ENCODE measurements around the gene HLA-DPA1. TPM values are rescaled to one million over a fixed set of nuclear protein-coding genes. Genes with fewer than 3 reads are reported as not detected.

Gene HLA-DPA1
- total RNA-seq, 1 experiment from 2014 or later: 0.69 TPM

GRCh38 chr6:33104887-33105286 lies 31.4 kb upstream of the HLA-DPA1 start:
- in situ Hi-C loops (cut with HindIII; ENCODE audit: low pct_unique_long_range_greater_than_20kb, low sequenced_read_pairs) (no loop called here), intact Hi-C loops (cut with micrococcal nuclease; ENCODE audit: unreplicated experiment) (no loop called here)
- Histone ChIP-seq H3K27me3 (ENCODE audit: control insufficient read depth, insufficient read depth, low read length) (peaks cover 19% of the 10 kb centered on the region), H3K27ac (ENCODE audit: low read length) (no peak overlapping the region), H3K4me1 (ENCODE audit: control insufficient read depth, insufficient read depth, low read length) (no peaks in the 10 kb centered on the region), H3K9me3 (ENCODE audit: control insufficient read depth, insufficient read depth, low read depth, low read length) (peaks cover 4% of the 10 kb centered on the region; the same call in 1 of the 2 replicates), H3K4me3 (ENCODE audit: low read depth in 2 of 2, low read length in 2 of 2) (no peak overlapping the region), H3K36me3 (ENCODE audit: control insufficient read depth, insufficient read depth, low read length) (no peaks in the 10 kb centered on the region)
- TF ChIP-seq REST (IDR thresholded peaks at IDR 0.05; ENCODE audit: insufficient read depth in 1 of 2, low read depth in 2 of 2, low read length in 1 of 2) (no peak), TCF7L2 (IDR thresholded peaks at IDR 0.05; ENCODE audit: low read depth, low read length) (no peak), POLR2AphosphoS5 (IDR thresholded peaks at IDR 0.05; ENCODE audit: low read depth, low read length) (no peak), SIN3A (IDR thresholded peaks at IDR 0.05; ENCODE audit: borderline replicate concordance, insufficient read depth, low read depth, low read length) (no peak)
- TF ChIP-seq, protein P1, sequence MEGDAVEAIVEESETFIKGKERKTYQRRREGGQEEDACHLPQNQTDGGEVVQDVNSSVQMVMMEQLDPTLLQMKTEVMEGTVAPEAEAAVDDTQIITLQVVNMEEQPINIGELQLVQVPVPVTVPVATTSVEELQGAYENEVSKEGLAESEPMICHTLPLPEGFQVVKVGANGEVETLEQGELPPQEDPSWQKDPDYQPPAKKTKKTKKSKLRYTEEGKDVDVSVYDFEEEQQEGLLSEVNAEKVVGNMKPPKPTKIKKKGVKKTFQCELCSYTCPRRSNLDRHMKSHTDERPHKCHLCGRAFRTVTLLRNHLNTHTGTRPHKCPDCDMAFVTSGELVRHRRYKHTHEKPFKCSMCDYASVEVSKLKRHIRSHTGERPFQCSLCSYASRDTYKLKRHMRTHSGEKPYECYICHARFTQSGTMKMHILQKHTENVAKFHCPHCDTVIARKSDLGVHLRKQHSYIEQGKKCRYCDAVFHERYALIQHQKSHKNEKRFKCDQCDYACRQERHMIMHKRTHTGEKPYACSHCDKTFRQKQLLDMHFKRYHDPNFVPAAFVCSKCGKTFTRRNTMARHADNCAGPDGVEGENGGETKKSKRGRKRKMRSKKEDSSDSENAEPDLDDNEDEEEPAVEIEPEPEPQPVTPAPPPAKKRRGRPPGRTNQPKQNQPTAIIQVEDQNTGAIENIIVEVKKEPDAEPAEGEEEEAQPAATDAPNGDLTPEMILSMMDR (IDR thresholded peaks at IDR 0.05): no peak
- ATAC-seq: no peak
- BruUV-seq (replicated peaks): no TSS peak
- POLR2A ChIA-PET: no interaction called here
- DNase-seq (ENCODE audit: low read depth, low spot score): no peak
- CTCF ChIA-PET: no interaction called here

GRCh38 chr6:33103776-33104175 lies 30.3 kb upstream of the HLA-DPA1 start:
- in situ Hi-C loops (cut with HindIII; ENCODE audit: low pct_unique_long_range_greater_than_20kb, low sequenced_read_pairs) (no loop called here), intact Hi-C loops (cut with micrococcal nuclease; ENCODE audit: unreplicated experiment) (no loop called here)

More at GRCh38 chr6:33103776-33104175, 30.3 kb upstream of the HLA-DPA1 start:
- no peak overlapping the region for H3K27ac ChIP-seq (ENCODE audit: low read length)
- DNase-seq (ENCODE audit: low read depth, low spot score): no peak
- H3K4me1 ChIP-seq (ENCODE audit: control insufficient read depth, insufficient read depth, low read length): no peaks in the 10 kb centered on the region
- H3K9me3 ChIP-seq (ENCODE audit: control insufficient read depth, insufficient read depth, low read depth, low read length): peaks cover 9% of the 10 kb centered on the region; the same call in 1 of the 2 replicates
- CTCF ChIA-PET: no interaction called here
- BruUV-seq (replicated peaks): no TSS peak
- TF ChIP-seq REST (IDR thresholded peaks at IDR 0.05; ENCODE audit: insufficient read depth in 1 of 2, low read depth in 2 of 2, low read length in 1 of 2): no peak
- TF ChIP-seq TCF7L2 (IDR thresholded peaks at IDR 0.05; ENCODE audit: low read depth, low read length): no peak
- TF ChIP-seq, protein P1 (IDR thresholded peaks at IDR 0.05): no peak
- TF ChIP-seq POLR2AphosphoS5 (IDR thresholded peaks at IDR 0.05; ENCODE audit: low read depth, low read length): no peak
- TF ChIP-seq SIN3A (IDR thresholded peaks at IDR 0.05; ENCODE audit: borderline replicate concordance, insufficient read depth, low read depth, low read length): no peak
- H3K36me3 ChIP-seq (ENCODE audit: control insufficient read depth, insufficient read depth, low read length): no peaks in the 10 kb centered on the region
- ATAC-seq: no peak
- POLR2A ChIA-PET: no interaction called here
- H3K4me3 ChIP-seq (ENCODE audit: low read depth in 2 of 2, low read length in 2 of 2): no peak overlapping the region
- peaks cover 15% of the 10 kb centered on the region for H3K27me3 ChIP-seq (ENCODE audit: control insufficient read depth, insufficient read depth, low read length)
